Left lung (tissue), 10 donors: ENCODE data around the gene MYLK. TPM values are rescaled to one million over a fixed set of nuclear protein-coding genes. Genes with fewer than 3 reads are reported as not detected.
A peak's percentile ranks its signal among the peaks of the same experiment; 100 is the strongest.

Experiments
- ATAC-seq: fragments of 200-7000 bp; cut with Tn5 transposase; one replicate; pipeline ENCODE4 v1.9.1; 2020; ENCODE audit warnings: moderate library complexity
- DNase-seq, 4 donors: peaks; one replicate each; pipeline ENCODE4 v3.0.0-alpha.2; 2013 to 2020
- H3K27ac ChIP-seq, 2 donors: fragments of 200-600 bp; sonication (generic) in 1 of 2; one replicate each; pipeline versions ENCODE4 v1.5.0 to v1.8.0; 2020 to 2021
- H3K27me3 ChIP-seq, 2 donors: fragments of 200-600 bp; sonication (generic) in 1 of 2; one replicate each; pipeline versions ENCODE4 v1.5.0 to v1.8.0; 2020 to 2021
- H3K36me3 ChIP-seq, 2 donors: fragments of 200-600 bp; sonication (generic) in 1 of 2; one replicate each; pipeline versions ENCODE4 v1.5.0 to v1.8.0; 2020 to 2021
- H3K4me1 ChIP-seq, 2 donors: fragments of 200-600 bp; one replicate each; pipeline ENCODE4 v1.8.0; 2021
- H3K4me3 ChIP-seq, 2 donors: fragments of 200-600 bp; sonication (generic) in 1 of 2; one replicate each; pipeline versions ENCODE4 v1.5.0 to v1.8.0; 2020 to 2021; ENCODE audit warnings: mild to moderate bottlenecking in 1 of 2
- H3K9me3 ChIP-seq, 2 donors: fragments of 200-600 bp; sonication (generic) in 1 of 2; one replicate each; pipeline versions ENCODE4 v1.5.0 to v1.8.0; 2020 to 2021
- intact Hi-C, 2 donors: fragments of 100-400 bp; cut with DNase I; formaldehyde crosslinking; loops; one replicate each; pipeline versions ENCODE4 v1.11.2 to v1.14.2; 2022
- polyA plus RNA-seq, 6 donors: library from polyadenylated mRNA; unstranded; fragments of 120-200 nt; gene quantifications; one replicate each; pipeline ENCODE4 v1.2.1, GENCODE V29; 2013; ENCODE audit not compliant: insufficient read length in 6 of 6
- total RNA-seq, 2 donors: library from RNA; stranded (reverse); fragmentation: NEBNext Ultra II Directional; extraction: Animal tissue kit (Norgen Biotek cat#: 25700); gene quantifications; one replicate each; pipeline ENCODE4 v1.2.1, GENCODE V29; 2021
- TF ChIP-seq, protein P1 (sequence below), 2 donors: fragments of 200-600 bp; sonication (generic) in 1 of 2; IDR thresholded peaks; one replicate each; pipeline versions ENCODE4 v1.5.0 to v1.8.0; 2021; ENCODE audit warnings: antibody characterized with exemption in 2 of 2
- donor health status: DM: no; HTN: yes; CAD: no.
- donor health status: DM: no; HTN: no; CAD: no.

MYLK gene
- total and polyA plus RNA-seq, 8 donors: 155 to 468 (median 410) TPM

DNA sequence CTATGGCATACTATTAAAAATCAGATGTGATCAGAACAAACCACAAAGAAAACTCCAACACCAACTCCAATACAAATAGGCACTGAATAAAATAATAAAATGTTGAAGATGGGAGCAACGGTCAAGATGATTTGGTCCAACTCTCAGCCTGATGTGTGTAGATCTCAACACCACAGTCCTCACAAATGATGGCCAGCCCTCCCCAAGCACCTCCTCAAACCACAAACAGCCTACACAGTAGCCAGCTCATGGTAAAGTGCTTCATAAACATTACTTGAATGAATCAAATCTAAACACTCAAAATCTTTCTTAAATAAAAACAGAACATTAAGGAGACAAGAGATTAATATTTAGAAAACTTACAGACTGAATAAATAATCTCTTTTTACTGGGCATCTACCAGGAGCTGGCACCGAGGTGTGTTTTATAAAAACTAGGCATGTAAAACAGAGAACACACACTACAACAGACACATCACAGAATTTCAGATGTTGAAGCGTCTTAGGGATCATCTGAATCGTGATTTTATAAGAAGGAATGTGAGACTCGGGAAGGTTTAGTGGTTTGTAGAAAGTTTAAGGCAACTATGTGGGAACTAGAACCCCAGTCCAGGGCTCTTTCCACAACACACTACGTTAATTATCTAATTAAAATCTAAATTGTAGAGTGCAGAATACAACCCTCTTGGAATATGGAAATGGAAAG is 102.4 kb downstream of the MYLK start:
- no peak for DNase-seq
- TF ChIP-seq, protein P1, sequence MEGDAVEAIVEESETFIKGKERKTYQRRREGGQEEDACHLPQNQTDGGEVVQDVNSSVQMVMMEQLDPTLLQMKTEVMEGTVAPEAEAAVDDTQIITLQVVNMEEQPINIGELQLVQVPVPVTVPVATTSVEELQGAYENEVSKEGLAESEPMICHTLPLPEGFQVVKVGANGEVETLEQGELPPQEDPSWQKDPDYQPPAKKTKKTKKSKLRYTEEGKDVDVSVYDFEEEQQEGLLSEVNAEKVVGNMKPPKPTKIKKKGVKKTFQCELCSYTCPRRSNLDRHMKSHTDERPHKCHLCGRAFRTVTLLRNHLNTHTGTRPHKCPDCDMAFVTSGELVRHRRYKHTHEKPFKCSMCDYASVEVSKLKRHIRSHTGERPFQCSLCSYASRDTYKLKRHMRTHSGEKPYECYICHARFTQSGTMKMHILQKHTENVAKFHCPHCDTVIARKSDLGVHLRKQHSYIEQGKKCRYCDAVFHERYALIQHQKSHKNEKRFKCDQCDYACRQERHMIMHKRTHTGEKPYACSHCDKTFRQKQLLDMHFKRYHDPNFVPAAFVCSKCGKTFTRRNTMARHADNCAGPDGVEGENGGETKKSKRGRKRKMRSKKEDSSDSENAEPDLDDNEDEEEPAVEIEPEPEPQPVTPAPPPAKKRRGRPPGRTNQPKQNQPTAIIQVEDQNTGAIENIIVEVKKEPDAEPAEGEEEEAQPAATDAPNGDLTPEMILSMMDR (IDR thresholded peaks at IDR 0.05): no peak
- H3K27ac ChIP-seq: no peak overlapping the region

DNA sequence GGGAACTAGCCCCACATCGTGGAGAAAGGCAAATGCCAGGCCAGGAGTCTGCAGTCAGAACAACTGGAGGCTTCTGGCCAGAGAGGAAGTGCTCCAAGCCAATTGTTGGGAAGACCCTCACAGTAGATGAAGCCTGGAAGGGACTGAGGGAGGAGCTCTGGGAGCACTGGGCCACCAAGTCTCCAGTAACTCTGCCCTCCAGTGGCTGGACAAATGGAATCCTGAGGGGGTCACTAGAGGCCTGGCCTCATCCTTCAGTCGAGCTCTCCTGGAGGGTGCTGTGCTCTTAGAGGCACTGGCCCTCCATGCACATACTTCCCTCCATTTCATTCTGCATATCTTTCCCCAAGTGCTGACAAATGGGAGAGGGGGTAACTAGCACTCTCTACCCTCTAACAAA is 103.0 kb downstream of the MYLK start:
- Histone ChIP-seq H3K27me3 (no peaks in the 10 kb centered on the region), H3K9me3 (no peaks in the 10 kb centered on the region), H3K27ac (no peak overlapping the region), H3K4me1 (peaks cover 3 to 8% of the 10 kb centered on the region in 2 donors), H3K4me3 (no peak overlapping the region), H3K36me3 (no peaks in the 10 kb centered on the region)
- DNase-seq (no peak), ATAC-seq (no peak)
- intact Hi-C loops: no loop called here
- TF ChIP-seq, protein P1 (IDR thresholded peaks at IDR 0.05): no peak

More for the DNA sequence above, 102.4 kb downstream of the MYLK start:
- Histone ChIP-seq H3K9me3 (no peaks in the 10 kb centered on the region), H3K27me3 (no peaks in the 10 kb centered on the region), H3K4me3 (no peak overlapping the region), H3K4me1 (peaks cover 3 to 8% of the 10 kb centered on the region in 2 donors), H3K36me3 (no peaks in the 10 kb centered on the region)
- no peak for ATAC-seq
- intact Hi-C loops: no loop called here

- intact Hi-C loops: no loop called here
- H3K4me3 ChIP-seq: no peak overlapping the region
Measured at GRCh38 chr3:123780656-123781055, 103.5 kb downstream of the MYLK start.

GRCh38 chr3:123779655-123780231 is 104.4 kb downstream of the MYLK start:
- Histone ChIP-seq H3K36me3 (no peaks in the 10 kb centered on the region), H3K27me3 (no peaks in the 10 kb centered on the region), H3K4me3 (no peak overlapping the region), H3K9me3 (no peaks in the 10 kb centered on the region), H3K4me1 (peaks cover 3 to 8% of the 10 kb centered on the region in 2 donors), H3K27ac (no peak overlapping the region)
- TF ChIP-seq, protein P1 (IDR thresholded peaks at IDR 0.05): no peak
- ATAC-seq (no peak), DNase-seq (no peak)
- intact Hi-C loops: no loop called here

More at GRCh38 chr3:123780656-123781055, 103.5 kb downstream of the MYLK start:
- no peak overlapping the region for H3K27ac ChIP-seq
- H3K4me1 ChIP-seq: peaks cover 3 to 8% of the 10 kb centered on the region in 2 donors
- no peaks in the 10 kb centered on the region for H3K36me3 ChIP-seq
- ATAC-seq (no peak), DNase-seq (no peak)
- no peaks in the 10 kb centered on the region for H3K9me3 ChIP-seq
- no peaks in the 10 kb centered on the region for H3K27me3 ChIP-seq
- TF ChIP-seq, protein P1 (IDR thresholded peaks at IDR 0.05): no peak

- intact Hi-C loops: no loop called here
- H3K27me3 ChIP-seq: no peaks in the 10 kb centered on the region
- H3K4me3 ChIP-seq: no peak overlapping the region
- H3K27ac ChIP-seq: no peak overlapping the region
- DNase-seq (no peak), ATAC-seq (peak; percentile 32)
- no peaks in the 10 kb centered on the region for H3K9me3 ChIP-seq
- H3K36me3 ChIP-seq: no peaks in the 10 kb centered on the region
- TF ChIP-seq, protein P1 (IDR thresholded peaks at IDR 0.05): no peak
- peaks cover 3 to 8% of the 10 kb centered on the region in 2 donors for H3K4me1 ChIP-seq
Measured at GRCh38 chr3:123778991-123779622, 105.0 kb downstream of the MYLK start.
